K562 (cell line): ENCODE data around the gene GATC. TPM values are rescaled to one million over a fixed set of nuclear protein-coding genes. Genes with fewer than 3 reads are reported as not detected.

Experiments
- ATAC-seq: fragments of 200-7000 bp; cut with Tn5 transposase; 3 replicates; pipeline ENCODE4 v1.9.1; 2020; ENCODE audit warnings: moderate library complexity
- BruUV-seq: library from RNA; stranded (reverse); fragments of 400-500 nt; replicated peaks from 2 replicates; lab custom pipeline; 2021; lab: Mats Ljungman, UMichigan
- CTCF ChIA-PET: fragments of 300-600 bp; formaldehyde crosslinking; extraction: SDS; loops from one replicate; lab custom pipeline; 2021; ENCODE audit warnings: low intra/inter-chr PET ratio; lab: Yijun Ruan, JAX
- POLR2A ChIA-PET: fragments of 300-600, 350-650 bp; sonication (Branson Sonifier 250); formaldehyde crosslinking; extraction: SDS; loops from one replicate; lab custom pipeline; 2021; ENCODE audit warnings: antibody characterized with exemption, inconsistent platforms; lab: Yijun Ruan, JAX
- DNase-seq, 4 experiments: peaks; one replicate each; pipeline versions ENCODE4 v3.0.0 to v3.0.0-alpha.2; 2011 to 2018; ENCODE audit warnings: low spot score in 3 of 4, mixed read lengths in 3 of 4; ENCODE audit errors: extremely low read depth in 1 of 4
- FAIRE-seq: peaks from 2 replicates; lab custom pipeline; 2011; peaks lifted over from hg19 to GRCh38; lab: Jason Lieb, UNC
- H2AFZ ChIP-seq: 2 replicates; pipeline ENCODE4 v1.6.0; 2011; ENCODE audit warnings: low read depth, low read length, control low read depth, inconsistent platforms
- H3K27ac ChIP-seq: fragments of 200-600 bp; 3 replicates; pipeline ENCODE4 v1.8.0; 2011; ENCODE audit warnings: low read depth, mild to moderate bottlenecking, control low read depth, inconsistent platforms, low read length, moderate library complexity, mixed read lengths; ENCODE audit errors: extremely low read depth
- H3K27me3 ChIP-seq, 2 experiments: fragments of 300-600 bp in 1 of 2; 2 replicates in 1 of 2; 3 replicates in 1 of 2; pipeline versions ENCODE4 v1.6.0 to v1.8.0; 2011; ENCODE audit warnings: inconsistent platforms in 2 of 2, low read length in 2 of 2, mild to moderate bottlenecking in 1 of 2, mixed read lengths in 1 of 2, moderate library complexity in 1 of 2; ENCODE audit not compliant: control insufficient read depth in 2 of 2, insufficient read depth in 2 of 2
- H3K36me3 ChIP-seq: fragments of 300-600 bp; 3 replicates; pipeline ENCODE4 v1.8.0; 2011; ENCODE audit warnings: mild to moderate bottlenecking, low read length, inconsistent platforms; ENCODE audit not compliant: control insufficient read depth, insufficient read depth
- H3K4me1 ChIP-seq, 2 experiments: fragments of 200-600 bp in 1 of 2; replicated peaks in 1 of 2; 2 replicates in 1 of 2; 3 replicates in 1 of 2; pipeline versions ENCODE4 v1.5.1 to v1.8.0; 2011; ENCODE audit warnings: inconsistent platforms in 2 of 2, low read length in 2 of 2, mild to moderate bottlenecking in 1 of 2, mixed read lengths in 1 of 2, moderate library complexity in 1 of 2; ENCODE audit not compliant: control insufficient read depth in 2 of 2, insufficient read depth in 2 of 2
- H3K4me2 ChIP-seq: 2 replicates; pipeline ENCODE4 v1.6.1; 2011; ENCODE audit warnings: low read length, control low read depth, inconsistent platforms, mixed read lengths; ENCODE audit not compliant: insufficient read depth
- H3K4me3 ChIP-seq: fragments of 200-600 bp; sonication (generic), shearing (Covaris generic); 2 replicates; pipeline ENCODE4 v1.5.1; 2016; ENCODE audit warnings: control low read depth, inconsistent platforms
- H3K79me2 ChIP-seq: fragments of 200-600 bp; 3 replicates; pipeline ENCODE4 v1.8.0; 2011; ENCODE audit warnings: low read length, inconsistent platforms; ENCODE audit not compliant: control insufficient read depth, insufficient read depth
- H3K9ac ChIP-seq, 2 experiments: 2 replicates each; pipeline versions ENCODE4 v1.6.0 to v1.6.1; 2011; ENCODE audit warnings: low read depth in 2 of 2, low read length in 2 of 2, control low read depth in 1 of 2, inconsistent platforms in 1 of 2, mild to moderate bottlenecking in 1 of 2, mixed read lengths in 1 of 2; ENCODE audit not compliant: insufficient read depth in 1 of 2
- H3K9me1 ChIP-seq: one replicate; pipeline ENCODE4 v1.6.0; 2011; ENCODE audit warnings: inconsistent platforms, mild to moderate bottlenecking, low read length, moderate library complexity; ENCODE audit not compliant: control insufficient read depth, insufficient read depth
- H3K9me3 ChIP-seq: replicated peaks from 2 replicates; pipeline ENCODE4 v1.5.1; 2011; ENCODE audit warnings: low read depth, low read length, inconsistent platforms; ENCODE audit not compliant: control insufficient read depth, insufficient read depth
- H4K20me1 ChIP-seq: replicated peaks from 2 replicates; pipeline ENCODE4 v1.6.1; 2011; ENCODE audit warnings: low read length, inconsistent platforms, mixed read lengths; ENCODE audit not compliant: control insufficient read depth, insufficient read depth
- CTCFL ChIP-seq: IDR thresholded peaks from 2 replicates; pipeline ENCODE4 v1.6.1; 2011; ENCODE audit warnings: borderline replicate concordance, low read depth, mild to moderate bottlenecking, moderate library complexity, low read length; ENCODE audit not compliant: insufficient read depth, poor library complexity, severe bottlenecking
- ETS1 ChIP-seq: conservative IDR thresholded peaks from 2 replicates; pipeline ENCODE4 v1.6.1; 2011; ENCODE audit warnings: low read depth, mild to moderate bottlenecking, low read length; ENCODE audit not compliant: control insufficient read depth
- ETV6 ChIP-seq, 3 experiments: fragments of 150-350 bp in 1 of 3; sonication (generic) in 1 of 3; formaldehyde crosslinking in 1 of 3; IDR thresholded peaks; 2 replicates each; pipeline versions ENCODE4 v1.6.1 to v1.8.0; 2014 to 2022; ENCODE audit warnings: borderline replicate concordance in 2 of 3, low read depth in 2 of 3, antibody characterized with exemption in 1 of 3, low read length in 1 of 3, mild to moderate bottlenecking in 1 of 3, missing genetic modification reagents in 1 of 3
- HIVEP1 ChIP-seq: fragments of 250-450 bp; sonication (Bioruptor Pico); IDR thresholded peaks from 2 replicates; pipeline ENCODE4 v1.4.0; 2020; ENCODE audit warnings: mild to moderate bottlenecking
- POLR2AphosphoS5 ChIP-seq: IDR thresholded peaks from 2 replicates; pipeline ENCODE4 v1.6.1; 2011; ENCODE audit warnings: mild to moderate bottlenecking, low read depth, low read length, moderate library complexity; ENCODE audit not compliant: control insufficient read depth, insufficient read depth
- SMC3 ChIP-seq: conservative IDR thresholded peaks from 2 replicates; pipeline ENCODE4 v1.6.1; 2011; ENCODE audit warnings: low read depth, low read length, improper control_type of control experiment; ENCODE audit not compliant: insufficient read depth
- TAF9B ChIP-seq: fragments of 450-650 bp; IDR thresholded peaks from 2 replicates; pipeline ENCODE4 v1.6.1; 2018; ENCODE audit warnings: mild to moderate bottlenecking; ENCODE audit not compliant: partially characterized antibody
- TEAD1 ChIP-seq, 2 experiments: fragments of 450-650 bp in 1 of 2; sonication (generic) in 1 of 2; formaldehyde crosslinking; IDR thresholded peaks; 2 replicates each; pipeline versions ENCODE4 v1.4.0 to v1.8.0; 2020 to 2022; ENCODE audit warnings: mild to moderate bottlenecking in 2 of 2, missing genetic modification reagents in 1 of 2
- ZBTB33 ChIP-seq: sonication (generic); formaldehyde crosslinking; IDR thresholded peaks from 2 replicates; pipeline ENCODE4 v1.8.1; 2023; ENCODE audit warnings: mild to moderate bottlenecking, missing genetic modification reagents
- WGBS: fragments of 100-300 bp; shearing (Covaris generic); methylation state at CpG from one replicate; pipeline ENCODE4 v1.1.6; 2016; ENCODE audit warnings: low coverage, mixed read lengths; ENCODE audit not compliant: insufficient coverage; ENCODE audit errors: missing lambda C conversion rate; 5-methylcytosine and 5-hydroxymethylcytosine counted together
- in situ Hi-C: fragments of 300-500 bp; cut with MboI; formaldehyde crosslinking; loops from 4 replicates; pipeline ENCODE4 v1.15.0; 2018; ENCODE audit warnings: inconsistent platforms, mixed read lengths
- intact Hi-C: fragments of 100-400 bp; cut with micrococcal nuclease; formaldehyde crosslinking; loops from 2 replicates; pipeline ENCODE4 v1.14.2; 2022
- polyA plus RNA-seq, 8 experiments: library from polyadenylated mRNA; depleted of rRNA in 4 of 8; stranded (reverse) in 5 of 8; unstranded in 3 of 8; fragments of >200 nt; fragmentation: Nextera tagmentation in 2 of 8; fragmentation: Illumina TruSeq in 1 of 8; extraction: Ambion mirVana in 2 of 8; extraction: Trizol in 1 of 8; gene quantifications; 2 replicates each; pipeline versions ENCODE4 v1.2.1 to v1.2.3, GENCODE V29; 2011 to 2014; ENCODE audit warnings: inconsistent platforms in 1 of 8, missing spikeins in 1 of 8
- total RNA-seq, 7 experiments: library from RNA; depleted of rRNA in 6 of 7; stranded (reverse); fragments of >200 nt in 6 of 7; fragmentation: Illumina TruSeq in 2 of 7; extraction: Trizol in 2 of 7; gene quantifications; 2 replicates each; pipeline versions ENCODE4 v1.2.1 to v1.2.3, GENCODE V29; 2011 to 2021; ENCODE audit warnings: low replicate concordance in 1 of 7

Gene GATC
- total and polyA plus RNA-seq, 9 of the 15 experiments (the other 6 are each of a cell fraction or from before 2014, with no cell fraction given): 5.8 to 52.6 (median 28.2) TPM

- FAIRE-seq (peak; percentile 83), DNase-seq (peak in 1 of 4 experiments; percentile 70), ATAC-seq (peak; percentile 40)
- H3K79me2 ChIP-seq: peaks cover 79% of the 10 kb centered on the region
- in situ Hi-C loops: no loop called here
- no peaks in the 10 kb centered on the region for H3K9me1 ChIP-seq
- no peaks in the 10 kb centered on the region for H3K27me3 ChIP-seq
- ChIA-PET POLR2A (interaction anchor here (0.6 to 3.5 kb wide), 9 partner anchors 10 to 137 kb away, joined by 3 to 14 read pairs (median 3); no protein-coding TSS in a partner anchor), CTCF (interaction anchor here (0.6 to 2.2 kb wide), 3 partner anchors 110 to 631 kb away, joined by 3 to 11 read pairs (median 6); no protein-coding TSS in a partner anchor)
- no peak overlapping the region for H3K4me3 ChIP-seq
- H2AFZ ChIP-seq: no peak overlapping the region
- H3K27ac ChIP-seq: peak overlapping the region; percentile 40; the same call in 1 of the 3 replicates
- no peaks in the 10 kb centered on the region for H3K9me3 ChIP-seq
- BruUV-seq: no TSS peak
- H3K4me1 ChIP-seq: peaks cover 5 to 23% of the 10 kb centered on the region in 2 experiments; a peak in 4 of 5 replicates
- peaks cover 34% of the 10 kb centered on the region for H4K20me1 ChIP-seq
- H3K4me2 ChIP-seq: peak overlapping the region; percentile 11
- intact Hi-C loops: loop anchor here (5.0 kb wide), 1 partner anchor 116 kb away; the partner anchor contains the start of gene POP5
- H3K9ac ChIP-seq: peak overlapping the region; percentile 14 to 77; a peak in 2 of 4 replicates
- WGBS: 64% methylated on average over 8 of the region's 8 CpGs
- peaks cover 65% of the 10 kb centered on the region for H3K36me3 ChIP-seq
- TF ChIP-seq ZBTB33 (CRISPR knock-in tag): 0 out of 2 replicates have a peak, but pooled peaks have one; percentile 50
- no peak for TF ChIP-seq ETV6 (IDR thresholded peaks at IDR 0.05; ENCODE audit: borderline replicate concordance in 1 of 2, low read depth in 2 of 2, low read length in 1 of 2)
- TF ChIP-seq ETV6 (CRISPR knock-in tag; IDR thresholded peaks at IDR 0.05; ENCODE audit: borderline replicate concordance): no peak
- TF ChIP-seq HIVEP1 (CRISPR knock-in tag): no peak
- TF ChIP-seq ETS1: 0 out of 2 replicates have a peak, but pooled peaks have one; percentile 31
- TF ChIP-seq TAF9B: no peak
- no peak for TF ChIP-seq TEAD1 (CRISPR knock-in tag; IDR thresholded peaks at IDR 0.05)
- 0 out of 2 replicates have a peak, but pooled peaks have one; percentile 45 for TF ChIP-seq SMC3
- peak; percentile 41 for TF ChIP-seq CTCFL
- peak; percentile 14; the same call in 1 of the 2 replicates for TF ChIP-seq POLR2AphosphoS5
Observed at GRCh38 chr12:120466560-120467315, 20.5 kb downstream of the GATC start.
